Suprapubic skin (tissue), 4 donors: ENCODE measurements around the gene TAOK1. TPM values are rescaled to one million over a fixed set of nuclear protein-coding genes. Genes with fewer than 3 reads are reported as not detected.
"Not testable (repeated sequence)": the region's sequence is repeated elsewhere in the genome, so short reads cannot be mapped to it uniquely, and the experiment has no call there.

Experiments
- DNase-seq, 2 donors: peaks; one replicate each; pipeline ENCODE4 v3.0.0-alpha.2; 2019; ENCODE audit warnings: low spot score in 2 of 2
- H3K27ac ChIP-seq: fragments of 200-600 bp; sonication (generic); one replicate; pipeline ENCODE4 v1.5.1; 2019
- H3K27me3 ChIP-seq: fragments of 200-600 bp; sonication (generic); one replicate; pipeline ENCODE4 v1.5.1; 2019
- H3K36me3 ChIP-seq: fragments of 200-600 bp; sonication (generic); one replicate; pipeline ENCODE4 v1.5.1; 2019
- H3K4me1 ChIP-seq: fragments of 200-600 bp; sonication (generic); one replicate; pipeline ENCODE4 v1.5.1; 2019
- H3K4me3 ChIP-seq: fragments of 200-600 bp; sonication (generic); one replicate; pipeline ENCODE4 v1.5.1; 2019; ENCODE audit warnings: mild to moderate bottlenecking
- H3K9me3 ChIP-seq: fragments of 200-600 bp; sonication (generic); one replicate; pipeline ENCODE4 v1.5.1; 2019
- EP300 ChIP-seq: sonication (generic); formaldehyde crosslinking; IDR thresholded peaks from one replicate; pipeline ENCODE4 v1.6.1; 2017; ENCODE audit warnings: antibody characterized with exemption
- POLR2A ChIP-seq, 2 donors: fragments of 450-650 bp; IDR thresholded peaks; one replicate each; pipeline ENCODE4 v1.6.1; 2017; ENCODE audit warnings: antibody characterized with exemption in 2 of 2, mild to moderate bottlenecking in 2 of 2, moderate library complexity in 2 of 2
- POLR2AphosphoS5 ChIP-seq, 3 donors: sonication (generic); formaldehyde crosslinking; IDR thresholded peaks; one replicate each; pipeline ENCODE4 v1.6.1; 2017; ENCODE audit warnings: antibody characterized with exemption in 3 of 3
- WGBS: methylation state at CpG from one replicate; pipeline ENCODE4 v1.1.5; 2018; 5-methylcytosine and 5-hydroxymethylcytosine counted together
- total RNA-seq, 4 donors: library from RNA; depleted of rRNA; stranded (reverse); fragments of >200 nt; gene quantifications; one replicate each; pipeline ENCODE4 v1.1.0, GENCODE V29; 2016
- TF ChIP-seq, protein P1 (sequence below), 2 donors: fragments of 200-600 bp in 1 of 2; fragments of 450-650 bp in 1 of 2; sonication (generic) in 1 of 2; IDR thresholded peaks; one replicate each; pipeline ENCODE4 v1.5.1; 2016 to 2019; ENCODE audit warnings: antibody characterized with exemption in 2 of 2, mild to moderate bottlenecking in 1 of 2, moderate library complexity in 1 of 2

The TAOK1 gene
- total RNA-seq, 4 donors from 2014 or later = 42.1 to 58.3 (median 51.2) TPM

- no peaks in the 10 kb centered on the region for H3K9me3 ChIP-seq
- DNase-seq = no peak
- H3K36me3 ChIP-seq = no peaks in the 10 kb centered on the region
- H3K4me3 ChIP-seq = no peak overlapping the region
- no peak overlapping the region for H3K27ac ChIP-seq
- H3K4me1 ChIP-seq = no peaks in the 10 kb centered on the region
- WGBS = 76% methylated on average over 3 of the region's 3 CpGs
- no peaks in the 10 kb centered on the region for H3K27me3 ChIP-seq
- TF ChIP-seq POLR2AphosphoS5 (IDR thresholded peaks at IDR 0.05) = no peak
- no peak for TF ChIP-seq POLR2A (IDR thresholded peaks at IDR 0.05)
- TF ChIP-seq, protein P1, sequence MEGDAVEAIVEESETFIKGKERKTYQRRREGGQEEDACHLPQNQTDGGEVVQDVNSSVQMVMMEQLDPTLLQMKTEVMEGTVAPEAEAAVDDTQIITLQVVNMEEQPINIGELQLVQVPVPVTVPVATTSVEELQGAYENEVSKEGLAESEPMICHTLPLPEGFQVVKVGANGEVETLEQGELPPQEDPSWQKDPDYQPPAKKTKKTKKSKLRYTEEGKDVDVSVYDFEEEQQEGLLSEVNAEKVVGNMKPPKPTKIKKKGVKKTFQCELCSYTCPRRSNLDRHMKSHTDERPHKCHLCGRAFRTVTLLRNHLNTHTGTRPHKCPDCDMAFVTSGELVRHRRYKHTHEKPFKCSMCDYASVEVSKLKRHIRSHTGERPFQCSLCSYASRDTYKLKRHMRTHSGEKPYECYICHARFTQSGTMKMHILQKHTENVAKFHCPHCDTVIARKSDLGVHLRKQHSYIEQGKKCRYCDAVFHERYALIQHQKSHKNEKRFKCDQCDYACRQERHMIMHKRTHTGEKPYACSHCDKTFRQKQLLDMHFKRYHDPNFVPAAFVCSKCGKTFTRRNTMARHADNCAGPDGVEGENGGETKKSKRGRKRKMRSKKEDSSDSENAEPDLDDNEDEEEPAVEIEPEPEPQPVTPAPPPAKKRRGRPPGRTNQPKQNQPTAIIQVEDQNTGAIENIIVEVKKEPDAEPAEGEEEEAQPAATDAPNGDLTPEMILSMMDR (IDR thresholded peaks at IDR 0.05) = no peak
- no peak for TF ChIP-seq EP300
These were observed 165.7 kb downstream of the TAOK1 start for GRCh38 chr17:29555840-29556239.

DNA sequence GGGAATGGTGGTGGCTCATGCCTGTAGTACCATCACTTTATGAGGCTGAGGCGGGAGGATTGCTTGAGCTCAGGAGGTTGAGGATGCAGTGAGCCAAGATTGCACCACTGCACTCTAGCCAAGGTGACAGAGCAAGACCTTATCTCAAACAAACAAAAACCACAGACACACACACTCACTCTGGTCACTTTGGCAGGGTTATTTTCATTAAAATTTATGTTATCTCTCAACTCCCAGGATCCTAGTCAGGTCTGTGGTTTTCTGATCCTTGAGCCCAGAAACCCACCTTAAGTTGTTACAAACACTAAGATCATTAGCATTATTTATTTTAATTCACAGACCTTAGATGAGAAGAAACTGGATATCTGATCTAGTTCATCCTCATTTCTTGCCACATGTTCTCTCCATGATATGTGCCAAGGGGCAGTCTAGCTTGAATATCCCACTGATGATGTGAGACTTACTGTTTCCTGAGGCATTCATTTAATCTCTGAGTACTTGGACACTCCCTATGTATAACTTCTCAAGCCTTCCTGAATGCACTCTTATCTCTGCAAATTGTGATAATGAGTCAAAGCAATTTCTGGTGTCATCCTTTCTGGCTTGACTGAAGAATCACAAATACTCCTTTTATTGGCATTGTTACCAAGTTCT, 167.0 kb downstream of the TAOK1 start:
- WGBS = 100% methylated on average over 1 of the region's 1 CpG
- Histone ChIP-seq H3K36me3 (peaks cover 6% of the 10 kb centered on the region), H3K27ac (no peak overlapping the region), H3K9me3 (no peaks in the 10 kb centered on the region), H3K27me3 (no peaks in the 10 kb centered on the region), H3K4me3 (no peak overlapping the region), H3K4me1 (peaks cover 5% of the 10 kb centered on the region)
- TF ChIP-seq EP300 (no peak), POLR2A (IDR thresholded peaks at IDR 0.05) (no peak), POLR2AphosphoS5 (IDR thresholded peaks at IDR 0.05) (no peak)
- TF ChIP-seq, protein P1 (IDR thresholded peaks at IDR 0.05) = no peak
- DNase-seq = no peak

DNA sequence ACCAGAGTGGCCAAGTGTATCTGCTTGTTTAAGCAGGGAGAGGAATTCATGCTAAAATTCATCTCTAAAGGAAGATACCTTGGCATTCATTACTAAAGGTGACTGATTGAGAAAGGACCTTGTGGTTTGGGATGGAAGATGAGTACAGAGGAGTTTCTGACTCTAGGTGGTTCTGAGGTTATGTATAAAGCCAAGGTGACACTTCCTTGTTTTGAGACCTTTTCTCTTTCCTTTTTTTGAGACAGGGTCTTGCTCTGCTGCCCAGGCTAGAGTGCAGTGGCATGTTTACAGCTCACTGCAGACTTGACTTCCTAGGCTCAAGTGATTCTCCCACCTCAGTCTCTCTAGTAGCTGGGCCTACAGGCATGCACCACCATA, 167.6 kb downstream of the TAOK1 start:
- peaks cover 5% of the 10 kb centered on the region for H3K4me1 ChIP-seq
- TF ChIP-seq POLR2A (IDR thresholded peaks at IDR 0.05) (no peak), EP300 (no peak), POLR2AphosphoS5 (IDR thresholded peaks at IDR 0.05) (no peak)
- TF ChIP-seq, protein P1 (IDR thresholded peaks at IDR 0.05) = no peak
- no peak for DNase-seq
- no peaks in the 10 kb centered on the region for H3K27me3 ChIP-seq
- H3K27ac ChIP-seq = no peak overlapping the region
- H3K36me3 ChIP-seq = peaks cover 7% of the 10 kb centered on the region
- H3K9me3 ChIP-seq = no peaks in the 10 kb centered on the region
- no peak overlapping the region for H3K4me3 ChIP-seq

GRCh38 chr17:29558139-29558538, 168.0 kb downstream of the TAOK1 start:
- H3K4me3 ChIP-seq, H3K36me3 ChIP-seq, H3K27me3 ChIP-seq, DNase-seq, H3K9me3 ChIP-seq, H3K4me1 ChIP-seq, H3K27ac ChIP-seq: not testable (repeated sequence)
- 91% methylated on average over 5 of the region's 5 CpGs for WGBS

- H3K9me3 ChIP-seq = no peaks in the 10 kb centered on the region
- H3K4me3 ChIP-seq = no peak overlapping the region
- H3K36me3 ChIP-seq = peaks cover 7% of the 10 kb centered on the region
- DNase-seq = peak in 1 of 2 donors; percentile 44
- 84% methylated on average over 2 of the region's 2 CpGs for WGBS
- TF ChIP-seq POLR2A (IDR thresholded peaks at IDR 0.05) (no peak), EP300 (no peak), POLR2AphosphoS5 (IDR thresholded peaks at IDR 0.05) (no peak)
- TF ChIP-seq, protein P1 (IDR thresholded peaks at IDR 0.05) = no peak
- no peak overlapping the region for H3K27ac ChIP-seq
- no peaks in the 10 kb centered on the region for H3K27me3 ChIP-seq
- peaks cover 5% of the 10 kb centered on the region for H3K4me1 ChIP-seq
These were observed 169.5 kb downstream of the TAOK1 start for GRCh38 chr17:29559640-29560039.

DNA sequence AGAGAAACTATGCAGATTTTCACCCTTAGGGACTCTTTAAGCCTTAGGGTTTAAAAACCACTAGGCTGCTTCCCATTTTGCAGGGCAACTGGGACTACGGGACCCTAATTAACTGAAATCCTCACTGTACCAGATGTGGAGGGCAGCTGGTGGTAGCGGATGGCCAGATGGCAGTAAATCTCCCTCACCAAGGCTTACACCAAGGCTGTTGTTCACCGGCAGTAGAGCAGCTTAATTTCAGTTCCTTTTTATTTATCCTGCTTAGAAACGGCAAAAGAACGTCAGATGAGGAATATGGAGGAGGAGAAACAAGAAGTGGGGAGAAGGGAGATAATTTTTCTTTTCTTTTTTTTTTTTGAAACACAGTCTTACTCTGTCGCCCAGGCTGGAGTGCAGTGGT, 170.2 kb downstream of the TAOK1 start:
- Histone ChIP-seq H3K9me3 (no peaks in the 10 kb centered on the region), H3K36me3 (peaks cover 7% of the 10 kb centered on the region), H3K27me3 (no peaks in the 10 kb centered on the region), H3K4me3 (no peak overlapping the region), H3K27ac (no peak overlapping the region), H3K4me1 (peaks cover 10% of the 10 kb centered on the region)
- TF ChIP-seq, protein P1 (IDR thresholded peaks at IDR 0.05) = no peak
- TF ChIP-seq POLR2A (IDR thresholded peaks at IDR 0.05) = no peak
- TF ChIP-seq POLR2AphosphoS5 (IDR thresholded peaks at IDR 0.05) = no peak
- WGBS = 82% methylated on average over 6 of the region's 6 CpGs
- DNase-seq = peak in 1 of 2 donors; percentile 17
